Parathyroid adenoma (tissue), 2 donors: ENCODE results near the gene RBMS3.

ENCODE experiments used
- H2AFZ ChIP-seq: fragments of 300-600 bp; sonication (generic); one replicate; pipeline ENCODE4 v1.7.0; 2017; ENCODE audit warnings: antibody characterized with exemption, mild to moderate bottlenecking
- H3K27ac ChIP-seq: fragments of 300-600 bp; sonication (generic); one replicate; pipeline ENCODE4 v1.7.0; 2017
- H3K27me3 ChIP-seq: fragments of 300-600 bp; sonication (generic); one replicate; pipeline ENCODE4 v1.7.0; 2017; ENCODE audit warnings: low read length; ENCODE audit not compliant: control insufficient read depth, insufficient read depth
- H3K36me3 ChIP-seq: fragments of 300-600 bp; sonication (generic); one replicate; pipeline ENCODE4 v1.7.0; 2017; ENCODE audit warnings: low read length; ENCODE audit not compliant: control insufficient read depth, insufficient read depth
- H3K4me1 ChIP-seq: fragments of 300-600 bp; sonication (generic); one replicate; pipeline ENCODE4 v1.7.0; 2017; ENCODE audit warnings: control low read depth
- H3K4me2 ChIP-seq: fragments of 300-600 bp; sonication (generic); one replicate; pipeline ENCODE4 v1.7.0; 2017; ENCODE audit warnings: low read length
- H3K4me3 ChIP-seq: fragments of 300-600 bp; sonication (generic); one replicate; pipeline ENCODE4 v1.7.0; 2017; ENCODE audit warnings: low read depth, low read length
- H3K79me2 ChIP-seq: fragments of 300-600 bp; sonication (generic); one replicate; pipeline ENCODE4 v1.7.0; 2017; ENCODE audit warnings: control low read depth
- H3K9ac ChIP-seq: fragments of 300-600 bp; sonication (generic); one replicate; pipeline ENCODE4 v1.7.0; 2017; ENCODE audit warnings: mild to moderate bottlenecking
- H3K9me3 ChIP-seq: fragments of 300-600 bp; sonication (generic); one replicate; pipeline ENCODE4 v1.7.0; 2017; ENCODE audit warnings: low read length; ENCODE audit not compliant: control insufficient read depth
- TF ChIP-seq, protein P1 (sequence below): fragments of 300-600 bp; sonication (generic); IDR thresholded peaks from one replicate; pipeline ENCODE4 v1.7.0; 2017; ENCODE audit warnings: antibody characterized with exemption, mild to moderate bottlenecking
- donor health status: primary hyperparathyroidism.

The RBMS3 gene

DNA sequence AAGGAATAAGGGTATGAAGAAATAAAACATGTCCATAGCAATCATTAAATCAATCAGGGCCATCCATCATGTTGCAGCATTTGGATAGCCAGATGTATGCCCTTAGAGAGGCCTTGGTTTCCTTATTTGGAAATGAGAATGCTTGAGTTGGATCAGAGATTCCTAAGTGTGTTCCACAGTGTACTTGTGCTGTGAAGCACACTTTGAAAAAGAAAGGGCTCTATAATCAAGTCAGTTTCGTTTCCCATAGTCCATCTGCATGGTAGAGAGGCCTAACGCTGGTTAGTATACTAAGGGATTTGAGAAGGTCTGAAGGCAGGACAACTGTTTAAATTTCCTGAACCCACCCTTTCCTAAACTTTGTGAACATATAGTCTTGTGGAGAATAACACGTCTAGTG lies 30.9 kb downstream of the RBMS3 start:
- Histone ChIP-seq H3K27ac (no peak overlapping the region), H3K27me3 (no peaks in the 10 kb centered on the region), H3K4me2 (no peak overlapping the region), H3K36me3 (no peaks in the 10 kb centered on the region), H3K79me2 (no peaks in the 10 kb centered on the region), H3K9ac (no peak overlapping the region), H3K4me1 (no peaks in the 10 kb centered on the region), H2AFZ (no peak overlapping the region), H3K4me3 (no peak overlapping the region), H3K9me3 (no peaks in the 10 kb centered on the region)
- TF ChIP-seq, protein P1, sequence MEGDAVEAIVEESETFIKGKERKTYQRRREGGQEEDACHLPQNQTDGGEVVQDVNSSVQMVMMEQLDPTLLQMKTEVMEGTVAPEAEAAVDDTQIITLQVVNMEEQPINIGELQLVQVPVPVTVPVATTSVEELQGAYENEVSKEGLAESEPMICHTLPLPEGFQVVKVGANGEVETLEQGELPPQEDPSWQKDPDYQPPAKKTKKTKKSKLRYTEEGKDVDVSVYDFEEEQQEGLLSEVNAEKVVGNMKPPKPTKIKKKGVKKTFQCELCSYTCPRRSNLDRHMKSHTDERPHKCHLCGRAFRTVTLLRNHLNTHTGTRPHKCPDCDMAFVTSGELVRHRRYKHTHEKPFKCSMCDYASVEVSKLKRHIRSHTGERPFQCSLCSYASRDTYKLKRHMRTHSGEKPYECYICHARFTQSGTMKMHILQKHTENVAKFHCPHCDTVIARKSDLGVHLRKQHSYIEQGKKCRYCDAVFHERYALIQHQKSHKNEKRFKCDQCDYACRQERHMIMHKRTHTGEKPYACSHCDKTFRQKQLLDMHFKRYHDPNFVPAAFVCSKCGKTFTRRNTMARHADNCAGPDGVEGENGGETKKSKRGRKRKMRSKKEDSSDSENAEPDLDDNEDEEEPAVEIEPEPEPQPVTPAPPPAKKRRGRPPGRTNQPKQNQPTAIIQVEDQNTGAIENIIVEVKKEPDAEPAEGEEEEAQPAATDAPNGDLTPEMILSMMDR, result no peak

DNA sequence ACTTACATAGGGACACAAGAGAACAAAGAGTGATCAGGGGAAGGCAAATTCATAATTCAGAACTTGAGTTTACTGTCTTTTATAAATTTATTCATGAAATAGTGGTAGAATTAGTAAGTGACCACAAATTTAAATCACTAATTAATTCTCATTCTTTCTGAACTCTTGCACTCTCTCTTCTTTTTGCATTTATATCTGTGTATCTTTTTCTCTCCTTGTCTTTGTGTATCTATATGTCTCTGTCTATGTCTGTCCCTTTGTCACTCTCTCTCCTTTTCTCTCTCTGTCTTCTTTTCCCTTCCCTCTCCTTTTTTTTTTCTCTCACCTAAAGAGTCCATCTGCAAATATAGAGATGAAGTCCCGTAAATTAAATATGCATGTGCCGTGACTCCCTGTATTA lies 31.5 kb downstream of the RBMS3 start:
- Histone ChIP-seq H3K4me3 (no peak overlapping the region), H3K79me2 (no peaks in the 10 kb centered on the region), H3K36me3 (no peaks in the 10 kb centered on the region), H3K27me3 (no peaks in the 10 kb centered on the region), H3K9me3 (no peaks in the 10 kb centered on the region), H3K4me2 (no peak overlapping the region), H2AFZ (no peak overlapping the region), H3K27ac (no peak overlapping the region), H3K9ac (no peak overlapping the region), H3K4me1 (no peaks in the 10 kb centered on the region)
- TF ChIP-seq, protein P1, result no peak

DNA sequence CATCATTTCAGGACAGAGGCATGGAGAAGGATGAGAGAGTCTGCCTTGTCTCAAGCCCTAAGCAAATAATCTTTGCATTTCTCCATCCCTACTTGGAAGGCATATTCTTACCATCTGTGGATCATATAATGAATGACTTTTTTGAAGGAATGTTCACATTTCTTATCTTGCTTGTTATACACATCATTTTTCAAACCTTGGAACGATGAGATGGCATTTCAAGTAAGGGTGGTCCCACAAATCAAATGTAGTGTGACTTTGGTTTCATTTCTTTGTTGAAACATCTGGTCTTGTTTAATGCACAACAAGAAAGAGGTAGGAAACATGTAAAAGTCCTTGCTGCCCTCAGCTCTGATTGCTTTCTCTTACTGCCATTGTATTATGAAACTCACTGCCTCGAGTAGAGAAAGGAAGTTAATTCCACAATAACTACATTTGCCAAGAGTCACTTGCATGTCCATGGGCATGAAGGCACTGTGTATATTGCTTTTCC lies 32.1 kb downstream of the RBMS3 start:
- no peak overlapping the region for H3K27ac ChIP-seq
- TF ChIP-seq, protein P1, result no peak

DNA sequence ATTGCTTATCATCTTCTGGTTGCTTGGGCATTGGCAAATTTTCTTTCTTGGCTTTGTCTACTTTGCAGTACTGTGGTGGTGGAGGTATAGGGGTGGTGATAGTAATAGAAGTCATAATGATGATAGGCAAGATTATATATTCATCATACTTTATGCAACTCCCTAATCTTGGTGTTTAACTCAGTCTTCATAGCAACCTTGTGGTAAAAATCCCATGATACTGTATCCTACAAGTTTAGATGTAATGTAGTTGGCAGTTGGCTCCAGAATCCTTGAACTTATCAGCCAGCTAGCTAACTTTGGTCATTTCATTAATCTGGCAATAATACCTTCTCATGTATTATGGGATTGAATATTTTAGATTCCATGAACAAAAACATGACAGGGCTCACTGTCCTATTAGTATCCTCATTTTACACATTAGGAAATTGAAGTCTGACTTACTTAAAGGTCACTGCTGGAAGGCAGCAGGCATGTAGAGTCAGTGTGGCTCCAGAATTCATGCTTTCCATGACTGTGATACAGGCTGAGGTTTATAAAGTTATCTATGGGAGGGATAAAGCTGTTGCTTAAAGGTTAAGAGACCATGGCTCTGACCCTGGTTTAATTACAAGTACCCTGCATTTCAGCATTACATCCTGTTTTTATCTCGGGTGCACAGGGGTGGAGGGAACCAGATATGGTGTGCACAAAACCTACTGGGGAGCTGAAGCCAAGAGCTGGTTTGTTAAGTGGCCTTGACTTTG lies 33.3 kb downstream of the RBMS3 start:
- Histone ChIP-seq H3K27me3 (no peaks in the 10 kb centered on the region), H3K79me2 (no peaks in the 10 kb centered on the region), H3K4me1 (no peaks in the 10 kb centered on the region), H3K4me2 (no peak overlapping the region), H3K36me3 (no peaks in the 10 kb centered on the region), H2AFZ (no peak overlapping the region), H3K9me3 (no peaks in the 10 kb centered on the region), H3K9ac (no peak overlapping the region), H3K4me3 (no peak overlapping the region), H3K27ac (no peak overlapping the region)
- TF ChIP-seq, protein P1, result no peak

More for the DNA sequence above, 32.1 kb downstream of the RBMS3 start:
- H3K9ac ChIP-seq, result no peak overlapping the region
- no peaks in the 10 kb centered on the region for H3K4me1 ChIP-seq
- no peak overlapping the region for H2AFZ ChIP-seq
- no peaks in the 10 kb centered on the region for H3K79me2 ChIP-seq
- H3K9me3 ChIP-seq, result no peaks in the 10 kb centered on the region
- H3K4me2 ChIP-seq, result no peak overlapping the region
- no peak overlapping the region for H3K4me3 ChIP-seq
- H3K27me3 ChIP-seq, result no peaks in the 10 kb centered on the region
- no peaks in the 10 kb centered on the region for H3K36me3 ChIP-seq

DNA sequence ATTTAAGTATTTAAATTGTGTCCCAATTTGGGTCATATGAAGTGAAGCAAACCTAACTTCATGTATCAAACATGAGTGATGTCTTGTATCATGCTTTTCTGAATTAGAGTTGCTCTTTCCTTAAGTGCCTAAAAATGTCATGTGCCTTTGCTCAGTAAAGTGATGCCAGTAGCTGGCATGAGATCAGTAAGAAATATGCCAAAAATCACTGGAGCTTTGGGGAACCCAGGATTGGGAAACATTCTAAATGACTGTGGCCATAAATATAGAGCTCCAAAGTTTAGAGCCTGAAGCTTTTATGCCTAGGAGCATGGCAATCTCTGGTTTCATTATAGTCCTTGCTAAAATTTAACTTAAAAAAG lies 33.8 kb downstream of the RBMS3 start:
- TF ChIP-seq, protein P1, result no peak

More for the DNA sequence above, 33.8 kb downstream of the RBMS3 start:
- no peaks in the 10 kb centered on the region for H3K79me2 ChIP-seq
- H3K27me3 ChIP-seq, result no peaks in the 10 kb centered on the region
- no peaks in the 10 kb centered on the region for H3K36me3 ChIP-seq
- no peak overlapping the region for H2AFZ ChIP-seq
- no peaks in the 10 kb centered on the region for H3K9me3 ChIP-seq
- H3K4me1 ChIP-seq, result no peaks in the 10 kb centered on the region
- H3K4me3 ChIP-seq, result no peak overlapping the region
- H3K27ac ChIP-seq, result no peak overlapping the region
- H3K9ac ChIP-seq, result no peak overlapping the region
- H3K4me2 ChIP-seq, result no peak overlapping the region
